Cardiac fibroblast (primary cell): Measurements from ENCODE around the gene COBLL1.
A peak's percentile ranks its signal among the peaks of the same experiment; 100 is the strongest.

Experiments
- DNase-seq, 2 donors: peaks; one replicate each; pipeline versions ENCODE4 v3.0.0 to v3.0.0-alpha.2; 2010; ENCODE audit warnings: low read depth in 2 of 2
- H3K4me3 ChIP-seq, 2 donors: replicated peaks in 1 of 2; 1 replicate in 1 of 2; 2 replicates in 1 of 2; pipeline ENCODE4 v1.5.1; 2011; ENCODE audit warnings: low read depth in 2 of 2, low read length in 2 of 2, mild to moderate bottlenecking in 2 of 2, moderate library complexity in 1 of 2
- CTCF ChIP-seq: IDR thresholded peaks from one replicate; pipeline ENCODE4 v1.5.1; 2011; ENCODE audit warnings: low read depth, mild to moderate bottlenecking, low read length, inconsistent platforms

COBLL1 gene

DNA sequence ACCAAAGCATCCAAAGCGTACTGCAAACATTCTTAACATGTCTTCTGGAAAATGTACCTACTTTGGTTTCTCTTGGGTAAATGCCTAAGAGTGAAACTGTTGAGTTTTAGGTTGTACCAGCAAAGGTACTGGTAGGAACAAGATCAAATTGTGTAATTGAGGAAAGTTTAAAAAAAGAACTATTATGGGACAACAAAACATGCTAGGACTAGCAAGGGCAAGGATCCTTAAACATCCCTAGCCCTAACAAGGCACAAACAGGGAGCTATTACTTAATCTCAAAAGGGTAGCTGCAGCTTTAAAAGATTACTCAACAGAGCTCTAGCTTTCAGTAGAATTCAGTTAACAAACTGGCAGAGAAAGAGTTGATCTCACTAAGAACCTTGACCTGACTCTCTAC, 164.4 kb downstream of the COBLL1 start:
- TF ChIP-seq CTCF = no peak
- no peak for DNase-seq
- H3K4me3 ChIP-seq = no peak overlapping the region

- no peak for TF ChIP-seq CTCF
- no peak for DNase-seq
- no peak overlapping the region for H3K4me3 ChIP-seq
These were observed 165.9 kb downstream of the COBLL1 start for GRCh38 chr2:164675687-164676086.

DNA sequence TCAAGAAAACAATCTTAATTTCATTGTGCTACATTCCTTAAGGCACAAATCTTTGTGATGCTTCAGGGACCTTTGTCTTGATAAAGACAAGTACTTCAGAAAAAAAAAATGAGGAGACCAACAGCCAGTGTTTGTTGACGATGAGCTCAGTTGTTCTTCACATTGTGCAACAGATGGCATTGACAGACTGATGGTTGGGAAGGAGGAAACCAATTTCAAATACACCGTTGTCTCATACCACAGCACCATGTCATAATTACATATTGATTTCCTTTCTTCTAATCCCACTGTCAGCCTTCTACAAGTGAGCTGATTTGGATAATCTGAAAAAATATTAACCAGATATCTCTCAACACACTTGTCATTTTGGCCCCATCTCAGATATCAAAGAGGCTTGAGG, 166.6 kb downstream of the COBLL1 start:
- TF ChIP-seq CTCF = no peak
- no peak for DNase-seq

DNA sequence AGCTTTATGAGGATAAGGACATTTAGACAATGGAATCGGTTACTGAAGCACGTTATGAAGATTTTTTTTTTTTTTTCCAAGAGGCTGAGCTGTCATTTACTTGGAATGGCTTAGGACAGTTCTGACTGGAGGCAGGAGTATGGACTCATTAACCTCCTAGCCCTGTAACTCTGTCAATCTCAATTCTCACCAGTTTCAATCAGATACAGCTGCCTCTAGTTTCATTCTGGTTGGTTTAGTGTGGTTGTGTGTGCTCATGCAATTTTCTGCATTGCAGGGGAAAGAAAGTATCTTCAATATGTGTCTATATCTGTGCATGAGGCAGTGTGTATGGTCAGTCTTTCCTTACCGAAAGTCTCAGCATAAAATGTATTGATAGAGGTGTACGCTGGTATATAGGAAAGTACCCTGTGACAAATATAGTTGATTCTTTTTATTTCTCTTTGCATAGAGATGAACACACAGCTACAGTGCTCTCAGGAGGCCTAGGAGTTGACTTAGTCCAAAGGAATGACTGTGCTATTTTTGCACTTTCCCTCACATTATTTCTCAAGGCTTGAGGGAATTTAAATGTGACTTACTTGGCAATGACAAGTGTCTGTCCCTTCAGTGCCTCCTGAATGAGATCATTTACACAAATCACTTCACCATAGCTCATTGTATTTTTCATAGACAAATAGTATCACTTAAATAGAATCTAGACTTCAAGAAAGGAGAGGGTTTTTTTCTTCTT, 169.8 kb downstream of the COBLL1 start:
- no peak for TF ChIP-seq CTCF
- DNase-seq = peak in 1 of 2 donors; percentile 40
- H3K4me3 ChIP-seq = no peak overlapping the region

More for the DNA sequence above, 166.6 kb downstream of the COBLL1 start:
- no peak overlapping the region for H3K4me3 ChIP-seq

DNA sequence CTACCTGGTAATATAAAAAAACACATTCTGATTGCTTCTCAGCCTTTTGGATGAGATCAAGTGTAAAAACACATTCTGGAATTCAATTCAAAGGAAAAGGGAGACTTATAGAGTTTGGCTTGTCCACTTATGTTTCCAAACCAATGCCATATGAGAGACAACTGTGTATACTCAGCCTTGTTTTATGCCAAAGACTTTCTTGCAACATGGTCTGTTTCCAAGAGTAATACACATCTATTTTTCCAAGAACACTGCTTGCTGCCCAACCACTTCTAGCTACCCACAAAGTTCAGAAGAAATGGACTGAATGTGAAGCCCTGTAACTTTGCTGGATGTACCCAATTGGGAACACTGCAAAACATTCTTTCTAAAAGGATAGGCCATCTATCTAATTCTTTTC, 172.3 kb downstream of the COBLL1 start:
- TF ChIP-seq CTCF = no peak
- H3K4me3 ChIP-seq = no peak overlapping the region
- no peak for DNase-seq

- H3K4me3 ChIP-seq = no peak overlapping the region
- TF ChIP-seq CTCF = no peak
- no peak for DNase-seq
These were observed 174.1 kb downstream of the COBLL1 start for GRCh38 chr2:164667566-164667965.

DNA sequence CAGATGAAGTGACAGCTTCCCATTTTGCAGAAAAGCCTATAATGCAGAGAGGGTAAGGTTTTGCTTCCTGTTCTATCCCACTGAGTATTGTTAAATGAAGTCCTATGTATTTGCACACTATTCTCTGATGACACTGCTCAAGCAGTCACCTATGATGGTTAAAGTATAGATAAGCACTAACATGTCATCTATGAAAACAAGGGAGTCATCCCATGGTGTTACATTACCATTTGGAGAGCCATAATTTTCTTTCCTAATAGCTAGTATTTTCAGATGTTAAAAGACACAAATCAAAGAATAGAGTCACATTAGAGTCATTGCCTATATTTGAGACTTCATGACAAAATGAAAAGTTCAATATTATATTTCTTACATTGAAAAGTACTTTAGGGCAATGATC, 177.6 kb downstream of the COBLL1 start:
- no peak for DNase-seq
- no peak for TF ChIP-seq CTCF
- no peak overlapping the region for H3K4me3 ChIP-seq
